ENCODE results near the gene WDSUB1.

The WDSUB1 gene

GRCh38 chr2:159194241-159194640 lies 92.3 kb downstream of the WDSUB1 start:
- no peak for DNase-seq

DNA sequence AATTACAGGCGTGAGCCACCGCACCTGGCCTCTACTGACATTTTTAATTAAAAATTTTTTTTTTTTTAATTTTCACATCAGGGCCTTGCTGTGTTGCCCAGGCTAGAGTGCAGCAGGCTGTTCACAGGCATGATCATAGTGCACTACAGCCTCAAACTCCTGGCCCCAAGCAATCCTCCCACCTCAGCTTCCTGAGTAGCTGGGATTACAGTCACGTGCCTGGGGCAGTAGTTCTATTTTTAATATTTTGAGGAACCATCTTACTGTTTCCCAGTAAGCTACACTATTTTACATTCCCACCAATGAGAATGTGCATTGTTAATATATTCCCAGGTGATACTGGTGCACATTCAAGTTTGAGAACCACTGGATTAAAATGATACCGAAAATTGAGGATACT lies 92.7 kb downstream of the WDSUB1 start:
- peak; percentile 69 to 70 for DNase-seq

- DNase-seq = peak; percentile 30 to 62
These were observed 94.1 kb downstream of the WDSUB1 start for GRCh38 chr2:159192371-159192918.

DNA sequence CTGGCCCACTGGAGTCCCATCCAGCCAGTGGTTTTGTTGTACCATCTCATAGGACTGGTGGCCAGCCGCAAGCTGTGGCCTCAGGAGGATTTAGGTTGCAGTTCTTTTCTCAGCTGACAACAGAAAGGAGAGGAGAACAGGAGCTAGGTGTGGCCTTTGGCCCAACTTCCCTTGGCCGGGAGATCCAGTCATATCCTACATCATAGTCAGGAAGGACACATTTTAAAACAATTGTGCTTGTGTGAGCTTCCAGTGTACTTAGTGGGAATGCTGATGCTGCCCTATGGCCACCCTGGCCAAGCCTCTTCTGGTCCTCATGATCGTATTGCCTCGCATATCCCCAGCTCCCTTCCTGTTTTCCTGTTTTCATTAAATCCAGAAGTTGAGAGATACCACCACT lies 98.1 kb downstream of the WDSUB1 start:
- no peak for DNase-seq

- peak; percentile 12 to 26 for DNase-seq
These were observed 99.4 kb downstream of the WDSUB1 start for GRCh38 chr2:159187106-159187505.

- DNase-seq = no peak
These were observed 100.0 kb downstream of the WDSUB1 start for GRCh38 chr2:159186462-159186861.

Data from inflammatory macrophage (primary cell).